HG03025 (cell line): Measurements from ENCODE around the gene CDC14B.
"Not testable (repeated sequence)": the region's sequence is repeated elsewhere in the genome, so short reads cannot be mapped to it uniquely, and the experiment has no call there.

Source experiments
- ATAC-seq: cut with Tn5 transposase; IDR thresholded peaks from one replicate; pipeline ENCODE4 v1.9.1; 2021; ENCODE audit warnings: mild to moderate bottlenecking, moderate library complexity; ENCODE audit not compliant: unreplicated experiment, low FRiP score

Gene CDC14B

DNA sequence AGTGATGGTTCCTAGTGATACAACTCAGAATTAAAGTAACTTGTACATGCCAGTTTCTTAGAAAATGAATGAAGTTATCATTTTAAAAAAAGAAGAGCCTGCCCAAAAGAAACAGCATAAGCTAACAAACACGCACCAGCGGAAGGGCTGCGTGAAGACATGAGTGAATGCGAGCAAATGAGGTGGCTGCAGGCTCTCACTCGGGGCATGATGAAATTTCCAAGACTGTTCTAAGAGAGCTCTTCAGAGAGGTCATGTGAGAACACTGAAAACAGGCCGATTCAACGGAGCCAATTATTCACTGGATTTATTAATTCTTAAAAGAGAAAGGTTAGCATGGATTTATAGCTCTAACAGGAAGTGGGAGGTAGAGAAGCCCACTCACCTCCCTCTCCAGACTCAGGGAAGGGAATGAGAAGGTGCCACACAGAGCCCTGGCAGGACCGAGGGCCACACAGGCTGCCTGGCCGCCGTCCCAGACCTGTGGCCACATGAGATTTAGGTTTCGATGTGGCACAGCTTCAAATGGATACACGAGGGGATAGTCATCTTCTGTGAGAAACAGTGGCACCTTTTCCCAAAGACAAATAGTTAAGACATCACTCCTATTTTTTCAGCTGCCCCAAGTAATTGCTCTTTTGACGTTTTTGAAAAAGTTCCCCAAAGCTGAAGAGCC, 114.2 kb downstream of the CDC14B start:
- no peak for ATAC-seq

DNA sequence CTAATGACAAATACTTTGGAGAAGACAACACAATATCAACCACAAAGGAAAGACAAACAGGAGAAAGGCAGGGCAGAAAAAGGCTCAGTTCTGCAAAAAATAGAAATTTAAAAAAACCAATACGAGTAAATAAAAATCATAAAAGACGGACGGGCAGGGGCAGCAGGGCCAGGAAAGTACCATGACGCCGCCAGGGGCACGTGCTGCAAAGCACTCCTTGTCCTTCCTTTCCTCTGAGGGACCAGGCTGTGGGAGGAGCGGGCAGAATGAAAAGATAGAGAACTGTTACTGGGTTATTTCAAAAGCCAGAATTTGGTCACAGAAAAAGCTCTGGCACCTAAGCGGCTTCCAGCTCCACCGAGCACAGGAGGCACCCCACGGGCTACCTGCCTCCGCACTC, 115.7 kb downstream of the CDC14B start:
- no peak for ATAC-seq

DNA sequence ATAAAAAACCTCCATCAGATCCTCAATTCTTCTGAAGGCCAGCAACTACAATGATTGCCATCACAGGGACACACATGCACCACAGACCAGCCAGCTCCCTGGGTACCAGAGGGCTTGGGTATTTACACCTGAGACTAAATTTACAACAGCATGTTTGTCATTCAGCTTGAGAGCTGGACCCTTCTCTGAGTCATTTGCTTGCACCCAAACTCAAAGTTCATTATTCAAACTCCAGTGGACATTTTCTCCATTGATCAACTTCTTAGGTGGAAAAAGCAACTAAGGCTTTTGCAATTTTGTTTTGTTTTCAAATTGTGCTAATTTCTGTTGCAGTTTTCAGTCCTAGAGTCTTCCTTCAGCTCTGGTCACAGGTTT, 116.3 kb downstream of the CDC14B start:
- ATAC-seq: not testable (repeated sequence)

DNA sequence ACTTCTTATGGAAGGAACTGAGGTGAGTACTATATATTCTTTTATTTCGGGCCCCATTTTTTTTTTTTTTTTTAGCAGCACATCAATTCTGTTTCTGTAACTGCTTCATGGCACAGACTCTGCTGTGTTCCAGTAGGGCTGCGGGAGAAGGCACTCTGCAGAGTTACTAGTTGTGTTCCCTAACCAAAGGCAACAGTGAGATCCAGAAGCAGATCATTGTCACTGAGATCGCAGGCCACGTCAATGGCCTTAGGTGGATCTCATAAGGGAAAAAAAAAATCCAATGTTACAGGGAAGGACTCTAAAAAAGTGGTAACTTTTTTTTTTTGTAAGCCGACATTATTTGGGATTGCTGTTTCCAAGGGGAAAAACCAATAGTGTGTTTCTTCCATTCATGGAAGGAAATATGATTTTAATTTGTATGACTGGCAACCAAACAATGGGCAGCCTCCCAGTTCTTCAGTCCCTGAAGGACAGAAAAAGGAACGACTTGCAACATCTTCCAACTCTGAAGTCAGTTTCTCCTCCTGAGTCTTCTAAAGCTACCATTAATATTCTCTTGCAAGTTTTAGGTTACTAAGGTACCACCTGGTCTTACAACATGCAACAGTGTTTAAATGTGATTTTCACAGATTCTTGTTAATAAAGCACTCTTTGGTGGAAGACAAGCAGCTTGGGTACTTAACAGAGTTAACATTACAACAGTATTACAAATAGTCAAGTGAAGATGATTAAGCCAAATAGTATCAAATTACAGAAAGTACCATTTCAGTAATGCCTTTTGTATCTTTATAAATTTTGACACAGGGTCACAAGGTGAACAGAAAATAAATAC, 116.9 kb downstream of the CDC14B start:
- no peak for ATAC-seq

DNA sequence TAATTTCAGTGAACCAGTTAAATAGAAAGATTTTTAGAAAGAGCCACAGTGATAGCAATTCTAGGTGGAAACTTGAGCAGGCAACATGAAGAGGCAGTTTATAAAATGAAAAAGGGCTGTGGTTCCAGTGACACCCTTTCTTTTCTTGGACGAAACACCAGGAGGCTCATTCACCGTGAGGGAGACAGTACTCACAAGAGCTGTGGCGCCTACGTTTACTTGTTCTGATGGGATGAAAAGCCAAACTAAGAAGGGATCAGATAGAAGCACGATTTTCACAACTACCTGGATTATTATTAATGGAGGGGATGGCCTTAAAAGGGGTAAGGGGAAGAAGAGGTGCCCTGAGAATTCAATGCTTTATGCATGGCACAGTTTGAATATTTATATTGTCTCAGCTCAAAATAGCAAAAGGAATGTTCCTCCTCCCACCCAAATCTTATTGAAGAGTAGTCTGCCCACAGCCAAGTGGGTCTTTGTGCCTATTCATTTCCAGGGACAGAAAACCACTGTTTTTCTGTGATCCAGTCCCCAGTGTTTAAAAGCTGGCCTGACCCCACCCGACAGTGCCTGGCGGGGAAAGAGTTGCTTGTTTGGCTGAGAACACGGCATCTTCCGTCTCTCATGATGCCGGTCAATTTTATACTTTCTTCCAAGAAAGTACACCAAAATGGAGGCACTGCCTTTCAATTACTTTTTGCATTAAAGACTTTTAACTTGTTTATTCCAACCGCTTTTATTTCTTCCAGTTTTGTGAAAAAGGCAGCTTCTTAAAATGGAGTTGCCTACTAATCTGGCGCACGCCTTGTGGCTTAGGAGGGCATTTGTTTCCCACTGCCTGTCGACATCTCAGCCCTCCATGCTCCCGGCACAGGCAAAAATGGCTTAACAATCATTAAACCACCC, 117.8 kb downstream of the CDC14B start:
- ATAC-seq: no peak

DNA sequence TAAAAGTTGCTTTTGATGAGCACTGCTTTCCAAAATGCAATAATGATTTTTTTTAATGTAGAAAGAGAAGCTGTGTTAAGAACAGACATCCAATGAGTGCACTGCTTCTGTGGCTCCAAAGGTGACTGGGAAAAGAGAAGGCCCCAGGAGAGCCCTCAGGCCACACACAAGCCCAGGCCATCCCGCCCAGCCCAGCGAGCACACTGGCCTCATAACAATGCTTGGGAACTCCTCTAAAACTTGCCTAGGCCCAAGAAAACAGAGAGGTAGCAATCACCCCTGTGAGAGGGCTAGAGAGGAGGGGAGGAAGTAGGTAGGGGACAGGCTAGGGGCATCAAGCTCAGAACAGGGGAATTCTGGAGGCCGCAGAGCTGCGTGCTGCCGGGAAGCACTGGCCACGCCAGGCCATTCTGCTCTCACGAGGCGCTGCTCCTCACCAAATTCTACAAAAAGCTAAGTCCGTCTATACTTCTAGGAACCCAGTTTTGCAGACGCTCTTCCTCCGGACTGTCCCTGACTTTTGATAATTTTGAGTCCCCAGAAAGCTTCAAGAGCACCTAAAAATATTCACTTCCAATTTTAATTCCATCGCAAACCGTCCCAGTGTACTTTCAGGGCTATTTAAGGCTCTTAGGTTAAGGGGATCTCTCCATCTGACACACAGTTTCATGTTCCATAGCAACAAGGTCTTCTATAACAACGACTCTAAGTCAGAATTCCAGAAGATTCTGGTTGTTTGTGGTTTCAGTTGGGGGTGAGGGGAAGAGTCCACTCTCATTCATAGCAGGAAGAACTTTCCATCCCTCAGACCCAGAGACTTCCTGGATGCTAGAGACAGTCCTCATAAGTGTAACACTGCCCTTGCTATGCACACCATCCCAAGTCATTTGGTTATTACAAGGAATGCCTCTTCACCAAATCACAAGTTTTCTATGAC, 118.7 kb downstream of the CDC14B start:
- no peak for ATAC-seq

DNA sequence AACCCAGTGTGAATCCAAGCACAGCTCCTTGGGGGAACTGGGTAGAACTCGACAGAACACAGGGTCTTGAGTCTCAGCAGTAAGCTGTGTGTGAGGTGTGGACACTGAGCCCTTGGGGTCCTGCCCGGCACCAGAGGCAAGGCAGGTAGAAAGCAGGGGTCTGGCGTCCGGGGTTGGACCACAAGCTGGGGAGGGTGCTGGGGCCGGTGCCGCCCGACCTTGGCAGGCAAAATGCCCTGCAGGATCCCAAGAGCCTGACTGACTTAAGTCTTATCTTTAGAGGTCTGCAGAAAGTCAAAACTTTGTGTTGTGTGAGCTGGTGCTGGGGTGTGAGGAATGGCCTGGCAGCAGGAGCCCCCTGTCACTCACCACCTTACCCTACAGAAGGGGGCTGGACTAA, 120.4 kb downstream of the CDC14B start:
- no peak for ATAC-seq

DNA sequence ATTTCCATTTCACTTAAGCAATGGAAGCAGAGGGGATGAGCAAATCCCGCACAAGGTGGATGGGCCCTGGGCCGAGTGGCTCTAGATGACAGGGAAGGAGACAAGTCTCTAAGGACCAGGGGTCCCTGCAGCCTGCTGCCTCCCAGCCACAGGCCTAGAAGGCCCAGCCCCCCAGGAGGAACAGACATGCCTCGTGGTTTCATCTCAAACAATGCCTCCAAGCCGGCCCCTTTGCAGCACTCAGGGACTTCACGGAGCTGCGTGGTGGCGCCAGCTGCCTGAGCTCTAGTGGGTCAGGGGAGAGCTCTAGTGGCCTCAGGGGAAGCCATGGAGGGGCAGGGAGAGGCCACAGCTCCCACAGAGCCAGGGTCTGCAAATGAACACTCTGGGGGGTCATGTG, 120.8 kb downstream of the CDC14B start:
- no peak for ATAC-seq

DNA sequence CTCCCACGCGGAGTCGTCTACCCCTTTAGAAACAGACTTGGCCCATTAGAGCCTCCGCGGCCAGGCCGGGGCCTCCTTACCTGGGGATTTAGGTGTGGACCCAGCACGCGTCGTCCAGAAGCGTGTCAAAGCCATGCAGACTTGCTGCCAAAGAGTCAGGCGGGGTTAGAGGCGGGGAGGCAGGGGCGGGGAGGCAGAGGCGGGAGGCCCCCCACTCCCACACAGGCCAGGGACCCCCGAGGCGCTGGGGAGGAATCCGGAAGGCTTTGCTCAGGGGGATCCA, 122.6 kb downstream of the CDC14B start:
- no peak for ATAC-seq

DNA sequence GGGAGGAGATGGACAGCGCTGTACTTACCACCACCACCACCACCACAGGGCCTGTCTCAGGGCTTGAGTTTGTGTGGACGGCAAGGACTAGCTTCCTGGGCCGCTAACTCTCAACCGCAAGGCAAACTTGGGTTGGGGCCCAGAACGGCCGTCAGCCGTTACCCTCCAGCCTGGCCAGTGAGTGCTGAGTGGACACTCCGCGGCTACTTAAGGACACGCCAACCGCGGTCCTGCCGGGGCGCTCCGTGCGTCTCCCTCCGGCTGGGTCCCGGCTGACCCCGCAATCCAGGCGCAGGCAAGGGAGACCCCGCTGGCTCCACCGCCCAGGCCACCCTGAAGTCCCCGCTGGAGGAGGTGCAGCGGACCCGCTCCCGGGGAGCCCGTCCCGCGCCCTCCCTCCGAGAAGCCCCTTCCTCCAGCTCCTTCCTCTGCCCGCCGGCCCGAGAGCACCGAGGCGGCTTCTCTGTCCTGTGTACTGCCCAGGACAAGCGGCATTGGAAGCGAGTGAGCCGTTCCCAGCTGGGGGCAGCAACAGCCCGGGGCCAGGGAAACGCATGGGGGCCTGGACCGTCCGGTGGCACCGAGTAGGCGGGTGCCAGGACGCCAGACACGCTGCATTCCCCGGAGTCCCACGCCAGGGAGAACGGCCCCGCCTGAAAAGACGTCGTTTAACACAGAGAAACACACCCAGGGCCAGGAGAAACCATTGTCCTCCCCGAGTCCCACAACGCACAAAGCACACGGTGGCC, 123.1 kb downstream of the CDC14B start:
- no peak for ATAC-seq

DNA sequence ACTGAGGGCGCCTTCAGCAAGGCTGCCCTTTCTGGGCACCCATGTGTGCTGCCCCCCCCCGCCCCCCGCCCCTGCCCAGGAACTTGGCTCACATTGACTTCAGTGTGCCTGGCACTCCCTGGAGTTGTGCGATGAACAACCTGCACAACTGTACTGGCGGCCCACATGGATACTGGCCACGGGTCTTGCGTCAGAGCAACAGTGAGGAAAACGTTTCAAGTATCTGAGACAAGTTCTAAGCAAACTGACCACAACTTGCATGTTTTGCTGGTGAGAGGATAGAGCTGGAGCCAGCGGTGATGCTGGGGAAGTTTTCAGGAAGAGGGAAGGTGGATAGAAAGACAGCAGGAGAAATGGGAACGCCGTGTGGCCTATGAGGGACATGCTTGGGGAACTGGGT, 124.3 kb downstream of the CDC14B start:
- no peak for ATAC-seq

DNA sequence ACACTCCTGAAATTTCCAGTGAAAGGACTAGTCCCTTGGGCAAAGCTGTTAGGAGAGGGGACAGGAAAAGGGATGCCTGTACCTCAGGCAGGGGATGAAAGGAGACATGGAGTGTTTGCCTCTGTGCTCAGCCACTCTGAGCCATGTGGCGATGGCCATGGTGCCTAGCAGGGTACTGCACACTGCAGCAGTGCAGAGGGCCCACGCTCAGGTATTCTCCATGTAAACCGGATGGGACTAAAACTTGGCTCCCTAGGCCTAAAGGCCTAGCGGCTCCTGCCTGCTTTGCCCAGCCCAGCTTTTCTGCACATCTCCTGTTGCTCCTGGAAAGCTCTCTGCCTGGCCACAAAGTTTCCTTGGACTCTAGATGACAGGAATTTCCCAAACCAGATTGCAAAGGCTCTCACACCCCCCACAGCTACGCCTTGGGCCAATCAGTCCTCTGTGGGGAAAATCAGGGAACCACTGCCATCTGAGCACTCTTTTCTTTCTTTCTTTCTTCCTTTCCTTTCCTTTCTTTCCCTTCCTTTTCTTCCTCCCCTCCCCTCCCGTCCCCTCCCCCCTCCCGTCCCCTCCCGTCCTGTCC, 125.3 kb downstream of the CDC14B start:
- no peak for ATAC-seq

DNA sequence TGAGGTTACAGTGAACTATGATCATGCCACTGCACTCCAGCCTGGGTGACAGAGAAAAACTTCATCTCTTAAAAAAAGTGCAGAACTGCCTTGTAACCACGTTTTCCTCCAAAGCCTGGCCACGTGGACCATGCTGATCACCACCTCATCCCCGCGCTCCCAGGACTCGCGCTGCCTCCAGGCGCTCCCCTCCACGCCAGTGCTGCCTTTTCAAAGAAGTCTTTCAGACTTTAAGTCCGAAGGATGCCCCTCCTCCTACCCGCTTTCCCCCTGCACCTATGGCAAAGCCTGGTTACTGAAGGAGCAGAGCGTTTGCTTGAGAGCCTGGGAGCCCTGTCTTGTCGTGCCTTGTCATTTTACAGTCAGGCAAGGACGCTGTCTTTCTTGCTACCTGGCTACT, 125.9 kb downstream of the CDC14B start:
- no peak for ATAC-seq

DNA sequence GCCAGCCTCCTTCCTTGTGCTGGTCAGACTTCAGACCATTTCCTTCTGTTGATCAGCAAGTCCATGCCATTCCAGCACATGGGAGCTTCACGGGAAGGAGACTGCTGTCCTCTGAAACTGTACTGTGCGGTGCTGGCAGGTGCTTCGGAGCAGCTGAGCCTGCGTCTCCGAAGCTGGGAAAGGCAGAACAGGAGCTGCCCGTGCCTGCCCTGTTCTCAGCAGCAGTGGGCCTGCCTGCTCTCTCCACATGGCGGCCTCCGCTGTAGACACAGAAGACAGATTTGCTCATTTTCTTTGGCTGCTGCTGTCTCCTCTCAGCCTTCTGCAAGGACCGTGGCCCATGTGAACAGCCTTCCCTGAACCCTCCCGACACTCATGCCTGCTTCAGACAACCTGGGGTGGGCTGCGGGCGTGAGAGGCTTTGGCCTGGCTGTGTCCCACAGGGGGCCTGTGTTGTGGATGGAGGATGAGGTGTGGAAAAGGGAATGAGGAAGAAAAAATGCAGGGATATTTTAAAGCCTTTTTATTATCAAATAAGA, 126.6 kb downstream of the CDC14B start:
- ATAC-seq: no peak

DNA sequence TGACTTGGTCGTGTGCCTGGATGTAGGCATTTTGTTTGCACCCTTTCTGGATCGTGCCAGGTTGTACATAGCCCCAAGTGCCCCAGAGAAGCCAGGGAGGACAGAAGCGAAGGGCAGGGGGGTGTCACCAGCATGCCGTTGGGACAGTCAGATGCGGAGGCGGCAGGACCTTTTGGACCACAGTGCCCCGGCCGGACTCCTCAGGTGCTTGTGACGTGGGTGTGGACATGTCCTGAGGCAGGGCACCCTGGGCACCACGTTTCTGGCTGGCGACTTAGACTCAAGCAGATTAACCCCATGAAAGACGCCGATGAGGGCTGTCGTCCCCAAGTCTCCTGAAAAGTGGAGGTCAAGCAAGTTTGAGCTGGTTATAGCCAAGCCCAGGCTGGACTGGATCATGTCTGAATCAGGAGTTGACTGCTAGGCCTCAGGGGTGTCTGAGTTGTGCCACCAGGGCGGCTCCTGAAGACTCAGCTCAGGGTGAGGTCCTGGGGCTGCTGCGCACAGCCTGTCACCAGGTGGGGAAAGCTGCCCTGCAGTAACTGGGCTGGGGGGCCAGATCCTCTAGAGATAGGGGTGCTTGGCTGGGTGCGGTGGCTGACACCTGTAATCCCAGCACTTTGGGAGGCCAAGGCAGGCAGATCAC, 127.6 kb downstream of the CDC14B start:
- no peak for ATAC-seq

DNA sequence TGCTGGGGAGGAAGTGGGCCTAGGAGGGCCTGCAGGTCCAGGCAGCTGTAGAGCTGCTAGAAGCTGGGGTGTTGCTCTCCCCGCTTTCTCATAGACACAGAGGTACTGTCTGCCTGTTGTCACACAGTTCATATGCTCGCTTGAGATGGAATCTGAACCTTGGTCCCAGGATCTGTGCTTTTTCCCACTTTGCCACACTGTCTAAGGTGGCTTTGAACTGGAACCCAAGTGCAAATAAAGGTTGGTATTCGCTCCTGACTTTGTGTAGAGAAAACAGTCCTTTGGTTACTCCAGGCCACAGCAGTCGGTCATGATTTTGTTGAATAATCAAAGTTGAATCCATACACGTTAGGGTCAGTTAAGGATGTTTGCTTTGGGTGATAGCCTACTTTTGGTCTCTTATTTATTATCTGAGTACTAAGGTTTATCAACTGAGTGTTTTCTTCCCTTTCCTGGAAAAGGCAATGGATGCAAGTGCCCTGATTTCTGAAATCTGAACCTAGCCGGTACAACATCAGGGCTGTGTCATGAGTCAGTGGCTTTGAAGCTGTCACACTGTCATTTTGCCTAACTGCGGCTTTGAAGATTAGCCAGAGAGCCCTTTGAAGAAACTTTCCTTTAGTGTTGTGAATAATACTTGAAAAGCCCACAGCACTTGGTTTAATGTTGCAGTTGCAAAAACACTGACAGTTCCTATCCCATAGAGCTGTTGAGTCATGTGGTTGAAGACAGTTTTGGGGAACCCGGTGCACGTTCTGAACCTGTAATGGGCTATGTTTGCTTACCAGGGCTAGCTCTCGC, 128.4 kb downstream of the CDC14B start:
- no peak for ATAC-seq

DNA sequence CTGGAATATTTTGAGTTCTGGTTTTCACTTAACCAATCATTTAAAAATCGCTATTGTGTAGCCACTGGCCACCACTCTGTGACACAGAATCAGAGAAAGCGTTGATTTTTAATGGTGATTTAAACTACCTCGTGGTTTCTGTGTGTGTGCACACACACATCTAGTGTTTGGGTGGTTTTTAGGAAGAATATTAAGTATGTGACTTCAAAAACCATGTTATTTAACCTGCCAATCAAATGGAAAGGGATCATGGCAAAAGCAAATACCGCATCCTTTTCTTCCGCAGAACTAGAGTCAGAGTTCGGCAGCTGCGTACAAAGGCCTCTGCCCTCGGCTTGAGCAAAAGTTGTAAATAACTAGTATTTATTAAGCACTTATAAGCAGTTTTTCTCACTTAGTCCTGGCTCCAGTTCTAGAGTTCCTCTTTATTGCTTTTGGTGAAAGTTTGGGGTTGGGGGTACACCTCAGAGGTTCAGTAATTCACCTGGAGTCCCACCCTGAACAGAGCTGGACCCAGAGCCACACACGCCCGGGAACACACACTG, 129.0 kb downstream of the CDC14B start:
- ATAC-seq: no peak
